HEK293 (cell line): ENCODE results near the gene PJA2.

Source experiments
- CTCF ChIA-PET: fragments of 350-600 bp; formaldehyde crosslinking; extraction: SDS; loops from one replicate; lab custom pipeline; 2021; ENCODE audit warnings: antibody characterized with exemption; lab: Yijun Ruan, JAX
- POLR2A ChIA-PET: fragments of 300-600 bp; formaldehyde crosslinking; extraction: SDS; loops from one replicate; lab custom pipeline; 2020; ENCODE audit warnings: antibody characterized with exemption, inconsistent platforms; lab: Yijun Ruan, JAX
- H3K27ac ChIP-seq: fragments of 200-500 bp; sonication (Bioruptor generic); 2 replicates; pipeline ENCODE4 v1.5.1; 2014; ENCODE audit warnings: low read depth, low read length, control low read depth, inconsistent platforms; ENCODE audit errors: extremely low read depth
- H3K36me3 ChIP-seq, 2 experiments: fragments of 200-500 bp in 1 of 2; sonication (Bioruptor generic) in 1 of 2; 1 replicate in 1 of 2; 2 replicates in 1 of 2; pipeline ENCODE4 v1.5.1; 2014 to 2017; ENCODE audit warnings: inconsistent platforms in 2 of 2, low read length in 2 of 2; ENCODE audit not compliant: control insufficient read depth in 2 of 2, insufficient read depth in 1 of 2
- H3K4me1 ChIP-seq: fragments of 200-500 bp; sonication (Bioruptor generic); 2 replicates; pipeline ENCODE4 v1.5.1; 2014; ENCODE audit warnings: mild to moderate bottlenecking, low read length, inconsistent platforms; ENCODE audit not compliant: control insufficient read depth, insufficient read depth
- H3K4me3 ChIP-seq: 2 replicates; pipeline ENCODE4 v1.5.1; 2011; ENCODE audit warnings: low read depth, mild to moderate bottlenecking, control low read depth, low read length, moderate library complexity
- H3K9me3 ChIP-seq: fragments of 200-500 bp; sonication (Bioruptor generic); 2 replicates; pipeline ENCODE4 v1.5.1; 2014; ENCODE audit warnings: low read depth, low read length, inconsistent platforms; ENCODE audit not compliant: control insufficient read depth, insufficient read depth
- FEZF1 ChIP-seq: fragments of 450-650 bp; formaldehyde crosslinking; IDR thresholded peaks from 2 replicates; pipeline ENCODE4 v1.5.1; 2016; ENCODE audit warnings: missing biosample characterization, missing genetic modification characterization
- GLI2 ChIP-seq: fragments of 450-650 bp; formaldehyde crosslinking; IDR thresholded peaks from 2 replicates; pipeline ENCODE4; 2017; ENCODE audit warnings: missing biosample characterization, missing genetic modification characterization, low read depth, borderline replicate concordance
- HOXA7 ChIP-seq: sonication (generic); formaldehyde crosslinking; IDR thresholded peaks from 2 replicates; pipeline ENCODE4 v1.8.1; 2022; ENCODE audit warnings: missing genetic modification reagents, borderline replicate concordance
- YY2 ChIP-seq: fragments of 450-650 bp; formaldehyde crosslinking; IDR thresholded peaks from 2 replicates; pipeline ENCODE4 v1.5.1; 2016; ENCODE audit warnings: missing biosample characterization, missing genetic modification characterization
- ZBTB20 ChIP-seq: fragments of 450-650 bp; formaldehyde crosslinking; IDR thresholded peaks from 2 replicates; pipeline ENCODE4 v1.5.1; 2016; ENCODE audit warnings: missing biosample characterization, missing genetic modification characterization
- ZBTB8A ChIP-seq: fragments of 450-650 bp; formaldehyde crosslinking; IDR thresholded peaks from 2 replicates; pipeline ENCODE4 v1.5.1; 2016; ENCODE audit warnings: missing biosample characterization, missing genetic modification characterization
- ZIC2 ChIP-seq: fragments of 450-650 bp; formaldehyde crosslinking; IDR thresholded peaks from 2 replicates; pipeline ENCODE4 v1.5.1; 2016; ENCODE audit warnings: missing biosample characterization, missing genetic modification characterization
- ZNF146 ChIP-seq: fragments of 450-650 bp; formaldehyde crosslinking; IDR thresholded peaks from 2 replicates; pipeline ENCODE4 v1.5.1; 2016; ENCODE audit warnings: missing biosample characterization, missing genetic modification characterization
- ZNF214 ChIP-seq: fragments of 450-650 bp; formaldehyde crosslinking; IDR thresholded peaks from 2 replicates; pipeline ENCODE4 v1.5.1; 2017; ENCODE audit warnings: missing biosample characterization, mild to moderate bottlenecking, missing genetic modification characterization, borderline replicate concordance
- ZNF292 ChIP-seq: fragments of 450-650 bp; formaldehyde crosslinking; IDR thresholded peaks from 2 replicates; pipeline ENCODE4 v1.5.1; 2016; ENCODE audit warnings: low read depth, missing biosample characterization, missing genetic modification characterization, borderline replicate concordance
- ZNF354C ChIP-seq: fragments of 450-650 bp; formaldehyde crosslinking; IDR thresholded peaks from 2 replicates; pipeline ENCODE4 v1.5.1; 2016; ENCODE audit warnings: missing biosample characterization, missing genetic modification characterization, low read depth, borderline replicate concordance
- ZNF37A ChIP-seq: fragments of 450-650 bp; IDR thresholded peaks from 2 replicates; pipeline ENCODE4 v1.5.1; 2018; ENCODE audit warnings: missing biosample characterization, missing genetic modification characterization
- ZNF433 ChIP-seq: fragments of 450-650 bp; formaldehyde crosslinking; IDR thresholded peaks from 2 replicates; pipeline ENCODE4 v1.5.1; 2016; ENCODE audit warnings: missing biosample characterization, missing genetic modification characterization, low read depth
- ZNF473 ChIP-seq: fragments of 450-650 bp; formaldehyde crosslinking; IDR thresholded peaks from 2 replicates; pipeline ENCODE4 v1.5.1; 2017; ENCODE audit warnings: missing biosample characterization, missing genetic modification characterization
- ZNF555 ChIP-seq: fragments of 450-650 bp; formaldehyde crosslinking; conservative IDR thresholded peaks from 2 replicates; pipeline ENCODE4 v1.5.1; 2017; ENCODE audit warnings: missing biosample characterization, mild to moderate bottlenecking, missing genetic modification characterization, inconsistent platforms
- ZNF600 ChIP-seq: fragments of 450-650 bp; formaldehyde crosslinking; IDR thresholded peaks from 2 replicates; pipeline ENCODE4 v1.5.1; 2016; ENCODE audit warnings: missing biosample characterization, missing genetic modification characterization
- ZNF707 ChIP-seq: fragments of 450-650 bp; formaldehyde crosslinking; IDR thresholded peaks from 2 replicates; pipeline ENCODE4 v1.5.1; 2016; ENCODE audit warnings: missing biosample characterization, missing genetic modification characterization
- ZNF791 ChIP-seq: fragments of 450-650 bp; formaldehyde crosslinking; IDR thresholded peaks from 2 replicates; pipeline ENCODE4 v1.5.1; 2016; ENCODE audit warnings: missing biosample characterization, missing genetic modification characterization
- TF ChIP-seq, protein P1 (sequence below): fragments of 450-650 bp; formaldehyde crosslinking; IDR thresholded peaks from 2 replicates; pipeline ENCODE4 v1.5.1; 2016; ENCODE audit warnings: missing biosample characterization, missing genetic modification characterization
- TF ChIP-seq, protein P2 (sequence below): fragments of 450-650 bp; formaldehyde crosslinking; IDR thresholded peaks from 2 replicates; pipeline ENCODE4 v1.5.1; 2017; ENCODE audit warnings: missing biosample characterization, missing genetic modification characterization
- TF ChIP-seq, protein P3 (sequence below): fragments of 450-650 bp; formaldehyde crosslinking; IDR thresholded peaks from 2 replicates; pipeline ENCODE4 v1.5.1; 2016; ENCODE audit warnings: missing biosample characterization, missing genetic modification characterization
- TF ChIP-seq, protein P4 (sequence below): fragments of 450-650 bp; IDR thresholded peaks from 2 replicates; pipeline ENCODE4 v1.5.1; 2018; ENCODE audit warnings: missing biosample characterization, missing genetic modification characterization

Gene PJA2

DNA sequence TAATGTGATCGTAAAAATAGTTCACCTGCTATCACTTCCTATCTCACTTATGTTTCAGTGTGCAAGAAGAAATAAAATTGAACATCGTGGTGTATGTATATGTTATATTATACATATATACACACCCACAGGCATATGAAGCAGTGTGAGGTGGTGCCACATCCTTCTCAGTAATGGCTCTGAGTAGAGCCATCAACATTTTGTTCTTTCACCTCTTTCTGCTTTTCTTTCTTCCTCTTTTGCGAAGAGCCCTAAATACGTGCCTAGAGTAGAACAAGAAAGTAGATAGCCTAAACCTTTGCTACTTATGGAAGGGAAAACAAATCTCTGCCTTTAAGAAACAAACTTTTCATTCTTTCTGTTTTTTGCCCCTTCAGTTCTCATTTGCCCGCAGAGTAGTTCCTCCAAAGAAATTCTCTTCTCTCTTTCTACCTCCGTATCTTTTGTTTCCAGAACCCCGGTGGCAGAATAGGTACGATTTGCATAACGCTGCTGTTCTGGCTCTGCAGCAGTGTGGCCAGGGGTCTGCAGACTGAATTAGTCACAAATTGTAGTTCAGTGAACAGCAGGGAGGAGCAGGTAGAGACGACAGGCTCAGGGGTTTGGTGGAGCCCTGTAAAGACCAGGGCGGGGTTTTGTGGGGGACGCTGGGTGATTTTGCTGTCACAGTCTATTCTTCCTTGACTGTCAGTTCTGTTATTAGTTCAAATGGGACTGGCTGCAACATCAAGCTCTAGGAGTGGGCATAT lies 40.5 kb upstream of the PJA2 start (continued):
- no peak for TF ChIP-seq ZNF600
- TF ChIP-seq ZNF433 (tag by site-specific recombination) = no peak
- TF ChIP-seq ZNF146 (tag by site-specific recombination) = no peak
- TF ChIP-seq ZNF214 = no peak
- no peak for TF ChIP-seq GLI2 (tag by site-specific recombination)

DNA sequence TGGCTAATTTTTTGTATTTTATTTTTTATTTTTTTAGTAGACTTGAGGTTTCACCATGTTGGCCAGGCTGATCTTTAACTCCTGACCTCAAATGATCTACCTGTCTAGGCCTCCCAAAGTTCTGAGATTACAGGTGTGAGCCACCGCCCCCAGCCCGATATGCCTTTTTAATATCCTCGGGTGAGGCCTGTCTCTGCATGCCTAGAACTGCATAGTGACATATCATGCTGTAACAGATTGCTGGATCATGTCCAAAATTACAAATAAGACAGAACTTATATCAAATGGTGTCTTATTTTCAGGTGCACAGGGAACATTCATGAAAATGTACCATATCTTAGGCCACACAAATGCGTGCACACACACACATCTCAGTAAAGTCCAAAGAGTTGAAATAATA lies 39.1 kb upstream of the PJA2 start:
- ChIA-PET POLR2A (no interaction called here), CTCF (interaction anchor here (0.6 kb wide), 2 partner anchors 166 to 448 kb away, joined by 3 read pairs; no protein-coding TSS in a partner anchor)
- TF ChIP-seq, protein P1, sequence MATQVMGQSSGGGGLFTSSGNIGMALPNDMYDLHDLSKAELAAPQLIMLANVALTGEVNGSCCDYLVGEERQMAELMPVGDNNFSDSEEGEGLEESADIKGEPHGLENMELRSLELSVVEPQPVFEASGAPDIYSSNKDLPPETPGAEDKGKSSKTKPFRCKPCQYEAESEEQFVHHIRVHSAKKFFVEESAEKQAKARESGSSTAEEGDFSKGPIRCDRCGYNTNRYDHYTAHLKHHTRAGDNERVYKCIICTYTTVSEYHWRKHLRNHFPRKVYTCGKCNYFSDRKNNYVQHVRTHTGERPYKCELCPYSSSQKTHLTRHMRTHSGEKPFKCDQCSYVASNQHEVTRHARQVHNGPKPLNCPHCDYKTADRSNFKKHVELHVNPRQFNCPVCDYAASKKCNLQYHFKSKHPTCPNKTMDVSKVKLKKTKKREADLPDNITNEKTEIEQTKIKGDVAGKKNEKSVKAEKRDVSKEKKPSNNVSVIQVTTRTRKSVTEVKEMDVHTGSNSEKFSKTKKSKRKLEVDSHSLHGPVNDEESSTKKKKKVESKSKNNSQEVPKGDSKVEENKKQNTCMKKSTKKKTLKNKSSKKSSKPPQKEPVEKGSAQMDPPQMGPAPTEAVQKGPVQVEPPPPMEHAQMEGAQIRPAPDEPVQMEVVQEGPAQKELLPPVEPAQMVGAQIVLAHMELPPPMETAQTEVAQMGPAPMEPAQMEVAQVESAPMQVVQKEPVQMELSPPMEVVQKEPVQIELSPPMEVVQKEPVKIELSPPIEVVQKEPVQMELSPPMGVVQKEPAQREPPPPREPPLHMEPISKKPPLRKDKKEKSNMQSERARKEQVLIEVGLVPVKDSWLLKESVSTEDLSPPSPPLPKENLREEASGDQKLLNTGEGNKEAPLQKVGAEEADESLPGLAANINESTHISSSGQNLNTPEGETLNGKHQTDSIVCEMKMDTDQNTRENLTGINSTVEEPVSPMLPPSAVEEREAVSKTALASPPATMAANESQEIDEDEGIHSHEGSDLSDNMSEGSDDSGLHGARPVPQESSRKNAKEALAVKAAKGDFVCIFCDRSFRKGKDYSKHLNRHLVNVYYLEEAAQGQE = no peak
- TF ChIP-seq ZNF707 (tag by site-specific recombination) (no peak), ZNF473 (tag by site-specific recombination) (no peak), ZNF555 (tag by site-specific recombination) (no peak), ZIC2 (tag by site-specific recombination) (no peak), ZNF791 (tag by site-specific recombination) (no peak), YY2 (tag by site-specific recombination) (no peak), ZNF292 (tag by site-specific recombination) (no peak), ZBTB20 (tag by site-specific recombination) (no peak), FEZF1 (tag by site-specific recombination) (no peak), ZNF354C (tag by site-specific recombination) (no peak), ZNF37A (no peak), HOXA7 (CRISPR knock-in tag) (no peak), ZBTB8A (no peak)
- TF ChIP-seq, protein P2, sequence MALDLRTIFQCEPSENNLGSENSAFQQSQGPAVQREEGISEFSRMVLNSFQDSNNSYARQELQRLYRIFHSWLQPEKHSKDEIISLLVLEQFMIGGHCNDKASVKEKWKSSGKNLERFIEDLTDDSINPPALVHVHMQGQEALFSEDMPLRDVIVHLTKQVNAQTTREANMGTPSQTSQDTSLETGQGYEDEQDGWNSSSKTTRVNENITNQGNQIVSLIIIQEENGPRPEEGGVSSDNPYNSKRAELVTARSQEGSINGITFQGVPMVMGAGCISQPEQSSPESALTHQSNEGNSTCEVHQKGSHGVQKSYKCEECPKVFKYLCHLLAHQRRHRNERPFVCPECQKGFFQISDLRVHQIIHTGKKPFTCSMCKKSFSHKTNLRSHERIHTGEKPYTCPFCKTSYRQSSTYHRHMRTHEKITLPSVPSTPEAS (tag by site-specific recombination) = no peak
- TF ChIP-seq, protein P3, sequence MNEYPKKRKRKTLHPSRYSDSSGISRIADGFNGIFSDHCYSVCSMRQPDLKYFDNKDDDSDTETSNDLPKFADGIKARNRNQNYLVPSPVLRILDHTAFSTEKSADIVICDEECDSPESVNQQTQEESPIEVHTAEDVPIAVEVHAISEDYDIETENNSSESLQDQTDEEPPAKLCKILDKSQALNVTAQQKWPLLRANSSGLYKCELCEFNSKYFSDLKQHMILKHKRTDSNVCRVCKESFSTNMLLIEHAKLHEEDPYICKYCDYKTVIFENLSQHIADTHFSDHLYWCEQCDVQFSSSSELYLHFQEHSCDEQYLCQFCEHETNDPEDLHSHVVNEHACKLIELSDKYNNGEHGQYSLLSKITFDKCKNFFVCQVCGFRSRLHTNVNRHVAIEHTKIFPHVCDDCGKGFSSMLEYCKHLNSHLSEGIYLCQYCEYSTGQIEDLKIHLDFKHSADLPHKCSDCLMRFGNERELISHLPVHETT (tag by site-specific recombination) = no peak
- TF ChIP-seq, protein P4, sequence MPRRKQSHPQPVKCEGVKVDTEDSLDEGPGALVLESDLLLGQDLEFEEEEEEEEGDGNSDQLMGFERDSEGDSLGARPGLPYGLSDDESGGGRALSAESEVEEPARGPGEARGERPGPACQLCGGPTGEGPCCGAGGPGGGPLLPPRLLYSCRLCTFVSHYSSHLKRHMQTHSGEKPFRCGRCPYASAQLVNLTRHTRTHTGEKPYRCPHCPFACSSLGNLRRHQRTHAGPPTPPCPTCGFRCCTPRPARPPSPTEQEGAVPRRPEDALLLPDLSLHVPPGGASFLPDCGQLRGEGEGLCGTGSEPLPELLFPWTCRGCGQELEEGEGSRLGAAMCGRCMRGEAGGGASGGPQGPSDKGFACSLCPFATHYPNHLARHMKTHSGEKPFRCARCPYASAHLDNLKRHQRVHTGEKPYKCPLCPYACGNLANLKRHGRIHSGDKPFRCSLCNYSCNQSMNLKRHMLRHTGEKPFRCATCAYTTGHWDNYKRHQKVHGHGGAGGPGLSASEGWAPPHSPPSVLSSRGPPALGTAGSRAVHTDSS (tag by site-specific recombination) = no peak
- Histone ChIP-seq H3K9me3 (no peaks in the 10 kb centered on the region), H3K27ac (no peak overlapping the region), H3K4me3 (no peak overlapping the region), H3K36me3 (no peaks in the 10 kb centered on the region; a peak in 1 of 3 replicates), H3K4me1 (no peaks in the 10 kb centered on the region)
